ENCODE measurements around the gene BAZ1A.
A peak's percentile ranks its signal among the peaks of the same experiment; 100 is the strongest.

The BAZ1A gene

GRCh38 chr14:34875031-34875922, at the start of gene BAZ1A:
BAZ1A (minus strand) TSS chr14:34875360; CDS start chr14:34874604, 756 bp downstream.
- DNase-seq: peak in 40 of 42 donors; percentile 16 to 84 (median 66)
- intact Hi-C loops (cut with DNase I): loop anchor here (2.0 to 10.0 kb wide), 3 partner anchors 108 to 170 kb away; partner anchors contain the start of genes CFL2, FAM177A1 and SRP54

GRCh38 chr14:34920339-34920738, 45.2 kb upstream of the BAZ1A start:
- intact Hi-C loops (cut with DNase I): no loop called here
- no peak for DNase-seq

- DNase-seq: no peak
- intact Hi-C loops (cut with DNase I): no loop called here
Measured at GRCh38 chr14:34913619-34914018, 38.5 kb upstream of the BAZ1A start.

GRCh38 chr14:34912966-34913365, 37.8 kb upstream of the BAZ1A start:
- intact Hi-C loops (cut with DNase I): no loop called here
- DNase-seq: no peak

- DNase-seq: no peak
- intact Hi-C loops (cut with DNase I): no loop called here
Measured at GRCh38 chr14:34912182-34912581, 37.0 kb upstream of the BAZ1A start.

GRCh38 chr14:34911209-34912150, 36.3 kb upstream of the BAZ1A start:
- intact Hi-C loops (cut with DNase I): no loop called here
- no peak for DNase-seq

GRCh38 chr14:34906287-34906686, 31.1 kb upstream of the BAZ1A start:
- DNase-seq: no peak
- intact Hi-C loops (cut with DNase I): no loop called here

GRCh38 chr14:34895277-34895676, 20.1 kb upstream of the BAZ1A start:
- DNase-seq: no peak
- intact Hi-C loops (cut with DNase I): no loop called here

GRCh38 chr14:34890937-34891336, 15.8 kb upstream of the BAZ1A start:
- no peak for DNase-seq
- intact Hi-C loops (cut with DNase I): no loop called here

GRCh38 chr14:34888186-34888585, 13.0 kb upstream of the BAZ1A start:
- intact Hi-C loops (cut with DNase I): no loop called here

GRCh38 chr14:34883954-34884353, 8.8 kb upstream of the BAZ1A start:
- intact Hi-C loops (cut with DNase I): no loop called here
- no peak for DNase-seq

More at GRCh38 chr14:34888186-34888585, 13.0 kb upstream of the BAZ1A start:
- no peak for DNase-seq

GRCh38 chr14:34874386-34875030, 652 bp downstream of the BAZ1A start:
- DNase-seq: peak in 40 of 42 donors; percentile 12 to 80 (median 54)
- intact Hi-C loops (cut with DNase I): loop anchor here (2.0 to 10.0 kb wide), 3 partner anchors 108 to 170 kb away; partner anchors contain the start of genes CFL2, FAM177A1 and SRP54

GRCh38 chr14:34873589-34874385, 1.4 kb downstream of the BAZ1A start:
- peak in 41 of 42 donors; percentile 60 to 94 (median 83) for DNase-seq

GRCh38 chr14:34872822-34873588, 2.2 kb downstream of the BAZ1A start:
- peak in 6 of 42 donors; percentile 2 to 67 (median 12) for DNase-seq
- intact Hi-C loops (cut with DNase I): loop anchor here (10.0 kb wide), 2 partner anchors 158 to 172 kb away; partner anchors contain the start of genes CFL2 and FAM177A1

More at GRCh38 chr14:34873589-34874385, 1.4 kb downstream of the BAZ1A start:
- intact Hi-C loops (cut with DNase I): loop anchor here (2.0 to 10.0 kb wide), 3 partner anchors 109 to 171 kb away; partner anchors contain the start of genes CFL2, FAM177A1 and SRP54

GRCh38 chr14:34867199-34867598, 8.0 kb downstream of the BAZ1A start:
- intact Hi-C loops (cut with DNase I): no loop called here
- no peak for DNase-seq

GRCh38 chr14:34865889-34866574, 9.1 kb downstream of the BAZ1A start:
- intact Hi-C loops (cut with DNase I): no loop called here
- no peak for DNase-seq

- DNase-seq: no peak
- intact Hi-C loops (cut with DNase I): no loop called here
Measured at GRCh38 chr14:34863844-34864243, 11.3 kb downstream of the BAZ1A start.

Data from head of caudate nucleus (tissue), 42 donors.